ENCODE results near the gene CWC27. TPM values are rescaled to one million over a fixed set of nuclear protein-coding genes. Genes with fewer than 3 reads are reported as not detected.

CWC27 gene
- polyA plus RNA-seq, 2 of the 4 experiments (the other 2 are of a cell fraction), result 24.1 to 48.5 TPM

DNA sequence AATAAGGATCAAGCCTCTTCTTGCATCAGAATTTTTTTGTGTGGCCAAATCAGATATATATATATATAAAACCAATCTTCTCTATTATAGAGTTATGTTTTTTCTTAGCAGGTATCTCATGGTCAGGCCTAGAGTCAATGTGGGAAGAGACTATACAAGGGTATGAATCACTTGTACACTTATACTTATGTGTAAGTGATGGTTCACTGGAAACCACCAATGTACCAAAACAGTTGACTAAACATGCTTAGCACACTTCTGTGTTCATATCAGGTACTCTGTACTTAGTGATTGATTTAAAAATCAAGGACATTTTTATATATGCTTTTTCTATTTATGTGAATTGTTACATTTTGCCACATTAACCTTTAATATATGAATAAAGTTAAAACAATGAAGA, 92.6 kb downstream of the CWC27 start (continued):
- TF ChIP-seq, protein P1, sequence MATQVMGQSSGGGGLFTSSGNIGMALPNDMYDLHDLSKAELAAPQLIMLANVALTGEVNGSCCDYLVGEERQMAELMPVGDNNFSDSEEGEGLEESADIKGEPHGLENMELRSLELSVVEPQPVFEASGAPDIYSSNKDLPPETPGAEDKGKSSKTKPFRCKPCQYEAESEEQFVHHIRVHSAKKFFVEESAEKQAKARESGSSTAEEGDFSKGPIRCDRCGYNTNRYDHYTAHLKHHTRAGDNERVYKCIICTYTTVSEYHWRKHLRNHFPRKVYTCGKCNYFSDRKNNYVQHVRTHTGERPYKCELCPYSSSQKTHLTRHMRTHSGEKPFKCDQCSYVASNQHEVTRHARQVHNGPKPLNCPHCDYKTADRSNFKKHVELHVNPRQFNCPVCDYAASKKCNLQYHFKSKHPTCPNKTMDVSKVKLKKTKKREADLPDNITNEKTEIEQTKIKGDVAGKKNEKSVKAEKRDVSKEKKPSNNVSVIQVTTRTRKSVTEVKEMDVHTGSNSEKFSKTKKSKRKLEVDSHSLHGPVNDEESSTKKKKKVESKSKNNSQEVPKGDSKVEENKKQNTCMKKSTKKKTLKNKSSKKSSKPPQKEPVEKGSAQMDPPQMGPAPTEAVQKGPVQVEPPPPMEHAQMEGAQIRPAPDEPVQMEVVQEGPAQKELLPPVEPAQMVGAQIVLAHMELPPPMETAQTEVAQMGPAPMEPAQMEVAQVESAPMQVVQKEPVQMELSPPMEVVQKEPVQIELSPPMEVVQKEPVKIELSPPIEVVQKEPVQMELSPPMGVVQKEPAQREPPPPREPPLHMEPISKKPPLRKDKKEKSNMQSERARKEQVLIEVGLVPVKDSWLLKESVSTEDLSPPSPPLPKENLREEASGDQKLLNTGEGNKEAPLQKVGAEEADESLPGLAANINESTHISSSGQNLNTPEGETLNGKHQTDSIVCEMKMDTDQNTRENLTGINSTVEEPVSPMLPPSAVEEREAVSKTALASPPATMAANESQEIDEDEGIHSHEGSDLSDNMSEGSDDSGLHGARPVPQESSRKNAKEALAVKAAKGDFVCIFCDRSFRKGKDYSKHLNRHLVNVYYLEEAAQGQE (IDR thresholded peaks at IDR 0.05), result no peak
- TF ChIP-seq, protein P2, sequence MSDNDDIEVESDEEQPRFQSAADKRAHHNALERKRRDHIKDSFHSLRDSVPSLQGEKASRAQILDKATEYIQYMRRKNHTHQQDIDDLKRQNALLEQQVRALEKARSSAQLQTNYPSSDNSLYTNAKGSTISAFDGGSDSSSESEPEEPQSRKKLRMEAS (IDR thresholded peaks at IDR 0.05), result no peak

DNA sequence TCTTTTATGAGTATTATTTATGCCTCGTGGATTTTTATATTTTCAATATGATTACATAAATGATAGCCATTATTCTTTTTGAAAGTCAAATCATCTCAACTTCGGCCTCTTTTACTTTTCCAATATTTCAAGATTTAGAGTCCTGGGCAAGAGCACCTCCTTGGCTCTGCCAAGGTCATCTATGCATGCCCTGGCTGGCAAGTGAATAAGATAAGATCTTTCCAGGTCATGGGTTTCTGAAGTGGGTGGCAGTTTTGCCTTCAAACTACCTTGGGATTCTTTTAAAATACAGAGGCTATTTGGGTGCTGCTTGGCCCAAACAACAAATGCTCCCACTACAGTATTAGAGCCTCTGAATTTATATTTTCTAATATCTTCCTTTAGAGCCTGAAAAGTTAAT, 95.4 kb downstream of the CWC27 start:
- ChIA-PET CTCF (no interaction called here), POLR2A (no interaction called here)
- H3K4me2 ChIP-seq, result no peak overlapping the region
- WGBS (ENCODE audit: missing lambda C conversion rate), result 78% methylated on average over 2 of the region's 2 CpGs
- no peak overlapping the region for H3K4me3 ChIP-seq
- no peak for TF ChIP-seq NPAS2 (CRISPR knock-in tag; IDR thresholded peaks at IDR 0.05; ENCODE audit: borderline replicate concordance)
- no peak for TF ChIP-seq TP53 (CRISPR knock-in tag; IDR thresholded peaks at IDR 0.05)
- TF ChIP-seq, protein P3, sequence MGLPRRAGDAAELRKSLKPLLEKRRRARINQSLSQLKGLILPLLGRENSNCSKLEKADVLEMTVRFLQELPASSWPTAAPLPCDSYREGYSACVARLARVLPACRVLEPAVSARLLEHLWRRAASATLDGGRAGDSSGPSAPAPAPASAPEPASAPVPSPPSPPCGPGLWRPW (IDR thresholded peaks at IDR 0.05), result no peak
- no peak for TF ChIP-seq RARB (CRISPR knock-in tag; IDR thresholded peaks at IDR 0.05)
- no peak for TF ChIP-seq PHF8 (IDR thresholded peaks at IDR 0.05; ENCODE audit: borderline replicate concordance, low read depth)
- TF ChIP-seq POLR2AphosphoS2 (conservative IDR thresholded peaks at IDR 0.05; ENCODE audit: low read length), result no peak
- no peak for TF ChIP-seq TFCP2L1 (CRISPR knock-in tag; IDR thresholded peaks at IDR 0.05)
- TF ChIP-seq HEYL (CRISPR knock-in tag; IDR thresholded peaks at IDR 0.05), result no peak
- no peak for TF ChIP-seq FOSL2 (IDR thresholded peaks at IDR 0.05)
- no peak for TF ChIP-seq FOSL2 (CRISPR knock-in tag; IDR thresholded peaks at IDR 0.05)
- TF ChIP-seq, protein P4, sequence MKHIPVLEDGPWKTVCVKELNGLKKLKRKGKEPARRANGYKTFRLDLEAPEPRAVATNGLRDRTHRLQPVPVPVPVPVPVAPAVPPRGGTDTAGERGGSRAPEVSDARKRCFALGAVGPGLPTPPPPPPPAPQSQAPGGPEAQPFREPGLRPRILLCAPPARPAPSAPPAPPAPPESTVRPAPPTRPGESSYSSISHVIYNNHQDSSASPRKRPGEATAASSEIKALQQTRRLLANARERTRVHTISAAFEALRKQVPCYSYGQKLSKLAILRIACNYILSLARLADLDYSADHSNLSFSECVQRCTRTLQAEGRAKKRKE (CRISPR knock-in tag; IDR thresholded peaks at IDR 0.05; ENCODE audit: low read depth), result no peak
- TF ChIP-seq, protein P5, sequence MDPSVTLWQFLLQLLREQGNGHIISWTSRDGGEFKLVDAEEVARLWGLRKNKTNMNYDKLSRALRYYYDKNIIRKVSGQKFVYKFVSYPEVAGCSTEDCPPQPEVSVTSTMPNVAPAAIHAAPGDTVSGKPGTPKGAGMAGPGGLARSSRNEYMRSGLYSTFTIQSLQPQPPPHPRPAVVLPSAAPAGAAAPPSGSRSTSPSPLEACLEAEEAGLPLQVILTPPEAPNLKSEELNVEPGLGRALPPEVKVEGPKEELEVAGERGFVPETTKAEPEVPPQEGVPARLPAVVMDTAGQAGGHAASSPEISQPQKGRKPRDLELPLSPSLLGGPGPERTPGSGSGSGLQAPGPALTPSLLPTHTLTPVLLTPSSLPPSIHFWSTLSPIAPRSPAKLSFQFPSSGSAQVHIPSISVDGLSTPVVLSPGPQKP (IDR thresholded peaks at IDR 0.05; ENCODE audit: low read depth, low read length), result no peak
- no peak for TF ChIP-seq FOXS1 (CRISPR knock-in tag; IDR thresholded peaks at IDR 0.05)
- ATAC-seq (no peak), FAIRE-seq (no peak), DNase-seq (ENCODE audit: low read depth in 1 of 2, low spot score in 1 of 2) (no peak)
- peaks cover 2% of the 10 kb centered on the region; the same call in 2 of the 3 replicates for H3K4me1 ChIP-seq
- H3K27ac ChIP-seq, result no peak overlapping the region
- no peaks in the 10 kb centered on the region for H3K9me3 ChIP-seq

DNA sequence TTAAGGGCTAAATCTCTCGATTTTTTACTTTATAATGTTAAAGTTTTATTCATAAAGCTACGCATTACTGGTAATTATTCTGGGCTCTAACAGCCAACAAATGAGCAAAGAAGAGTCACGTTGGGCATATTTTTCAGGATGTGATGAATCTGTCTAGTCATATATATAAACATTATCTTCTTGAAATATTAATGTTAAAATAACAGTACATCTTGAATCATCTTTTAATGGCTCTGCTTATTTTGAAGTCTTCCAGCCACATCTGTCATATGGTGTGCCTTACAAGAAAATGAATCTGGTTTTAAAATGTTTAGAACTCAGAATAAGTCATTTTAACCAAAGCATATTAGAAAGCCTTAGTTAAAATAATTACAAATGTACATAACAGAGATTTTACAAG, 96.9 kb downstream of the CWC27 start:
- no peaks in the 10 kb centered on the region for H3K9me3 ChIP-seq
- no peak overlapping the region for H3K4me3 ChIP-seq
- POLR2A ChIA-PET, result no interaction called here
- TF ChIP-seq MYC (IDR thresholded peaks at IDR 0.05; ENCODE audit: borderline replicate concordance, low read length), result no peak
- no peak for TF ChIP-seq RFX5 (IDR thresholded peaks at IDR 0.05)
- TF ChIP-seq, protein P5 (IDR thresholded peaks at IDR 0.05; ENCODE audit: low read depth, low read length), result no peak
- TF ChIP-seq FOSB (CRISPR knock-in tag; IDR thresholded peaks at IDR 0.05), result no peak
- no peak for TF ChIP-seq RAD21 (conservative IDR thresholded peaks at IDR 0.05 in 1 of 2, IDR thresholded peaks at IDR 0.05 in 1 of 2)
- TF ChIP-seq ZSCAN20 (CRISPR knock-in tag; IDR thresholded peaks at IDR 0.05), result no peak
- no peak for TF ChIP-seq FOSL2 (IDR thresholded peaks at IDR 0.05)
- TF ChIP-seq FOSL2 (CRISPR knock-in tag; IDR thresholded peaks at IDR 0.05), result no peak
- TF ChIP-seq, protein P3 (IDR thresholded peaks at IDR 0.05), result no peak
- no peak for TF ChIP-seq CBX2 (IDR thresholded peaks at IDR 0.05; ENCODE audit: borderline replicate concordance, low read depth)
- TF ChIP-seq NPAS2 (CRISPR knock-in tag; IDR thresholded peaks at IDR 0.05; ENCODE audit: borderline replicate concordance), result no peak
- no peak for TF ChIP-seq SREBF2 (IDR thresholded peaks at IDR 0.05)
- no peak for TF ChIP-seq JUNB (IDR thresholded peaks at IDR 0.05)
- no peak for TF ChIP-seq CHD4 (IDR thresholded peaks at IDR 0.05; ENCODE audit: borderline replicate concordance)
- TF ChIP-seq ESRRA (IDR thresholded peaks at IDR 0.05; ENCODE audit: borderline replicate concordance, low read length), result no peak
- no peak for TF ChIP-seq POLR2AphosphoS2 (conservative IDR thresholded peaks at IDR 0.05; ENCODE audit: low read length)
- H3K27ac ChIP-seq, result no peak overlapping the region
- CTCF ChIA-PET, result no interaction called here
- no peak for ATAC-seq
- 59% methylated on average over 3 of the region's 3 CpGs for WGBS (ENCODE audit: missing lambda C conversion rate)
- H3K4me2 ChIP-seq, result no peak overlapping the region
- FAIRE-seq, result no peak
- H3K4me1 ChIP-seq, result peaks cover 9% of the 10 kb centered on the region; the same call in 2 of the 3 replicates
- DNase-seq (ENCODE audit: low read depth in 1 of 2, low spot score in 1 of 2), result no peak
